Stimulated activated CD4-positive, alpha-beta T cell treated with anti-CD3 and anti-CD28 coated beads, Interleukin-15, amount 100 ng/mL, for 24 hours (primary cell): ENCODE results near the gene GPR137B.

ENCODE experiments used
- DNase-seq: peaks from one replicate; pipeline ENCODE4 v3.0.0-alpha.2; 2020

Gene GPR137B

DNA sequence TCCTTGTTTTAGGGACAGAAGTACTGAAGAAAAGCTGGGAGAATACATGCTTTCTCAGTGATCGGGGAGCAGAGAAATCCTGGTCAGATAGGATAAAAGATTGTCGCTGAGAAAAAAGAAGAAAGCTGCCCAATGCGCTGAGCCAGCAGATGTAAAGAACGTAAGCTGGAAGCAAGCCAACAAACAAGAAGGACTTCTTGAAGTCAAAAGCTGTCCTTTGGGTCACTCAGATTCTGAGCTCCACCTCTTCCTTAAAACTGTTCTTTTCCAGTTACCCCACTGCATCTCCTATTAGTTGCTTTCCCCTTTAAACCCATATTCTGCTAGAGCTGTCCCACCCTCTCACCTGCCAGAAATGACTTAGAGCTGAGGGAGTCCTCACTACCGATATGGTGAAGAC, 64.8 kb downstream of the GPR137B start:
- no peak for DNase-seq

DNA sequence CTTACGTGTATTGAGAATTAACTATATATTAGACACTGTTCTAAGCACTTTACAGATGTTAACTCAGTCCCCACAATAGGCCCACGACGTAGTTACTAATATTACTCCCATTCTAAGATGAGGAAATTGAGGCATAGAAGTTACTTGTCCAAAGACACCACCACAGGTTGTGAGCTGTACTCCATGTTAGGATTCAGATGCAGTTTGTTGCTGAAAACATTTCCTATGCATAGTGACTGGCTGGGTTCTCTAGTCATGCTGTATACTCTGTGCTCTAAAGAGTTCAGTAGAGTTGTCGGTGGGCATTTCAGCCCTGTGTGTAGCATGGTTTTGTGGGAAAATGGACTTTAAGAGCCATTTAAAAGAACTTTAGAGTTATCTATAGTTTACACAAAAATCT, 65.2 kb downstream of the GPR137B start:
- DNase-seq: no peak

DNA sequence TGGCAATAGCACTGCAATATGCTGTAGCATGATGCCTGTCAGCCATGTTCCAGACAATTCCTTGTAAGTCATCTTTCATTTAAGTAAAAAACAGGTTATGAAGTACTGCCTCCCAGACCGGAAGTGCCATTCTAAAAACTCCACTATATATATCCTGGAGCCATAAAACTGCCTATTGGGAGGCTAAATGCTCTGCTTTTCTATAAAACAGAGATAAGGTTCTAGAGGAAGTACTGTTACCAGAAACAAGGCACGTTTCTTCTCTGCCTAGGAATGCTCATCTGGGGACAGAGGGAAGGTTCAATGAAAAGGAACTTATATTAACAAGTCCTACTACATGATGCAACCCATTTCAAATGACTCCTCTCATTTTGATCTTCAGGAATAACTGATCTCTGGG, 66.8 kb downstream of the GPR137B start:
- no peak for DNase-seq

DNA sequence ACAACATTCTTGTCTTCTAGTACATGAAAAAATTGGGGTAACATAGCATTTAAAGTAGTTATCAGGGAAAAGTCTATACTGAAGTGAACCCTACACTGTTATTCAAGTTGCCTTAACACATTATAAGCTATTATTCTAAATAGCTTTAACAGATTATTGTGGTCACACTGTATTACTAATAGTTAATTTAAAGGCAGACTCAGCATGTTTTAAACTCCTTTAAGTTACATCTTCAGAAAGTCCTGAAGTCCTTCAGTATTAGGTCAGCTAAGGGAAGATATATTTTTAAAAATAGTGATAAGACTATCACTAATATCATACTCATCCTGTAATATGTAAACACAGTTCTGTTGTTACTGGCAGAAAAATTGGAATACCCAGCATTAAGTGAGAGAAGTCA, 67.4 kb downstream of the GPR137B start:
- DNase-seq: no peak

DNA sequence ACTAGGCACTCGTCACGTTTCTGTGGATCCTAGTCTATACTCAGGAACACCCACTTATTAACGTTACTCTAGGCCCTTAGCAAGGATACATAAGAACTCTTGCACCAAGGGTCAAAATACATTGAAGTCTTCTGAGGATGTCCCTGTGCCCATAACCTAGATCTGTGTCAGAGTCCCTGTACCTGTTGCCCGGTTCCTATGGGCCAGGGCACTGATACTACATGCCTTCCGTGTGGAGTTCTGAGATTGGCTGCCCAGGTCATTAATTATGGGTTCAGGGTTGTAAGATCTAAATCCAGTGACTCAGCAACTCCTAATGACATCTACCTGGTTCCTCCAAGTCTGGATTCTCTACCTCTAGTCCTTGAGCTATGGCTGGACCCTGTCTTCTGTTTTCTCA, 69.5 kb downstream of the GPR137B start:
- no peak for DNase-seq

DNA sequence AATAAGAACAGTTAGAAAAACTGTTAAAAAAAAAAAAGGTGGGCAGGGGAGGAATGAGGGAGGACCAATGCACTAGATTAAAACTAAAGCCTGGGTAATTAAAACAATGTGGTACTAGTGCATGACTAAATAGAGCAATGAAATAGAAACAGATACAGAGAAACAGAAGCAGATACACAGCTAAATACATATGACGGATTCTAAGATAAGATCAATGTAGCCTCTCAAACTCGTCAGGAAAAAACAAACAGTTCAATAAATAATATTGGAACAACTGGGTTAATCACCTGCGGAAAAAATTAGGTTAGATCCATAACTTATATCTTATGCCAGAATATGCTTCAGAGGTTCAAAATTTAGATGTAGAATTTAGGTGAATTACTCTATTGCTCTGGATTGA, 71.2 kb downstream of the GPR137B start:
- no peak for DNase-seq

DNA sequence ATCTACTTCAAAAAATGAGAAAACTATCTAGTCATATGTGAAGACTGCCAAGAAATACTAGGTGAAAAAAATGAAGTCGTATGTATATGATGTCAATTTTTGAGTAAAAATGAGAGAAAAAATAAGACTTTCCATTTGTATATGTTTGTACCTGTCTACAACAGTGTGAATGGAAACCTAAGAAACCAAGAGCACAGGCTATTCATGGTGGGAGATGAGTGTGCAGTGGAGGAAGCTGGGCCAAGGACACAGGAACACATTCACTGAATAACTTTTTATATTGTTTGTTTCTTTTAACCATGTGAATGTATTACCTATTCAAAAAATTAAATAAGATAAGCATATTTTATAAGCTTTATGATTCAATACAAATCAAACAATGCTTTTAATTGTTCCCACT, 72.4 kb downstream of the GPR137B start:
- DNase-seq: no peak

DNA sequence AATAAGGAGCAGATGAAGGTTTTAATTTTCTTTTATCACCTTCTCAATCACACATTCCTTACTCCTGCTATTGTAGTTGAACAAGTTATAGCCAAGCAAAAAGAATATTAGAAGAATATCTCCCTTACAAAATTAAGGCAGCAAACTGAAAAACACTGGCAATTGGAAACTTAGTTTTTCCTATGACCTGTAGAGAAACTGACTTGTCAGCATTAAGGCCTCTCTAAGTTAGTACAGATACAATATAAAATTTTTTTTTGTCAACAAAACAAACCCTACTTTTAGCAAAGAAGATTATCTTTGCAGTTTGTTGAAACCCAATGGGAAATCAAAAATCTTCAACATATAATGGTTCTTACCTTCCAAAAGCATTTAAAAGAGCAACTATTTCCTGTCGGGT, 78.1 kb downstream of the GPR137B start:
- DNase-seq: no peak

DNA sequence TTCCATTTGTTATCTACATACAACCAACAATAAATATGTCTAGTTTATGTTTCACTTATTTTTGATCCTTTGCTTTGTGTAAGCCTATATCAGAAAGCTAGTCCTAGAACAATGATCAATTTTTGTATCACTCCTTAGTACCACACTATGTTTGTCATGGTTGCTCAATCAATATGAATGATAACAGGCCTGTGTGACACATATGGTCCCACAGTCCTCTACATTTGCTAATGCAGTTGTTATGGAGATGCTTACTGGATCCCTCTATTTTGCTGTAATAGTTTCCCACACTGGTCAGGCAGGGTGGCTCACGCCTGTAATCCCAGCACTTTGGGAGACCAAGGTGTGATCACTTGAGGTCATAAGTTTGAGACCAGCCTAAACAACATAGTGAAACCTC, 80.3 kb downstream of the GPR137B start:
- no peak for DNase-seq

DNA sequence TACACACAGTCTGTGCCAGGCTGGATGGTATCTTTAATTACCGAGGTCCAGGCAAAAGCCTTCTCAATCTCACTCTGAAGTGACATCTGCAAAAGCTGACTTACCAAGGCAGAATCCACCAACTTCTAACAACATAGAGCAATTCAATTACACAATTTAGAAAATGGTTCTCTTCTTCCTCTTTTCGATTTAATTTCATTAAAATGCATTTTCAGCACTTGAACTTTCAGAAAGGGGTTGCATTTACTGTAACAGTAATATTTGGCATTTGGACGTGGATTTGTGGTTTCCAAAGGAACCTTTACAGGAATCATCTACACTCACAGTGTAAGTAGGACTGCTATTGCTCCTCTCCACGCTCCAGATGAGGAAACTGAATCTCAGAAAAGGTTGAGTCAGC, 86.1 kb downstream of the GPR137B start:
- no peak for DNase-seq

DNA sequence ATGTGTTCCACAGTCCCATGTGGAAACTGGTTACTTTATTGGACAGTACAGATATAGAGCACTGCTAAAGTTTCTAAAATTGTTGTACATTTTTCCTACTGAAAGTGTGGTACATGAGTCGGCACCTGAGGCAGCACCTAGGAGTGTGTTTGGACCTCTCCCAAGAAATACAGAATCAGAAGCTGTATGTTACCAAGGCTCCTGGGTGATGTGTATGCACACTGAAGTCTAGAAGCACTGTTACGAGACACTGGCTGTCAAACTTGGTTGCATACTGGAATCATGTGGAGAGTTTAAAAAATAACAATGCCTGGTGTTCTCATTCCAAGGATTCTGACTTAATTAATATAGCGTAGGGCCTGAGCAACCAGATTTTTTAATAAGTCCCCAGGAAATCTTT, 92.8 kb downstream of the GPR137B start:
- DNase-seq: no peak

DNA sequence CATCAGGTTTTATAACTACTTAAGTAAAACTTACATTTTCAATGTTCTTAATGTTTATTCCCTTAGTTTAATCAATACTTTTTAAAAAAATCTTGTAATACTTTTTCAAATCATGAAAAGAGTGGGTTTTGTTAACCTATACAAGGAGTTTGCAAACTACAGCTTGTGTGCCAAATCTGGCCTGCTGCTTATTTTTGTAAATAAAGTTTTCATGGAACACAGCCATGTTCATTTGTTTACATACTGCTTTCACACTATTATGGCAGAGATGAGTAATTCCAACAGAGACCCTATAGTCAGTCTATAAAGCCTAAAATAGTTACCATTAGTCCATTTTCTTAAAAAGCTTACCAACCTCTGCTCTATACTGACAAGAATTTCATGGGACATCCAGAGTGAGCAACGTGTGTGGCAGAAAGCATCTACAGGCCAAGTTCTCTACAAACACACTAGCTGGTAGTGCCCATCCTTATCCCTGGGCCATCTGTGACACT, 96.8 kb downstream of the GPR137B start:
- DNase-seq: no peak

DNA sequence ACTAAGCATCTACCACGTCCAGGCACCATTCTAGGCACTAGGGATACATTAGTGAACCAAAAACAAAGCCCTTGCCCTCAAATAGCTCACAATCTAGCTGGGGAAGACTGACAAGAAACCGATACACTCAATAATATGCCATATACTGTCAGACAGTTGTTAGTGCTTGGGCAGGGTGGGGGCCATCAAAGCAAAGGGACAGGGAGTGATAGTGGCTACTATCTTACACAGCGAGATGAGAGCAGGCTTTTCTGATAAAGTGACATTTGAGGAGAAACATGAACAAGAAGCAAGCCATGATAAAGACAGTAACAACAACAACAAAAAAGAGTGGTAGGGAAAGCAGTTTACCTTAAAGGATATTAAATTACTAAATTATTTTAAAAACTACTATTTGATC, 98.3 kb downstream of the GPR137B start:
- no peak for DNase-seq

DNA sequence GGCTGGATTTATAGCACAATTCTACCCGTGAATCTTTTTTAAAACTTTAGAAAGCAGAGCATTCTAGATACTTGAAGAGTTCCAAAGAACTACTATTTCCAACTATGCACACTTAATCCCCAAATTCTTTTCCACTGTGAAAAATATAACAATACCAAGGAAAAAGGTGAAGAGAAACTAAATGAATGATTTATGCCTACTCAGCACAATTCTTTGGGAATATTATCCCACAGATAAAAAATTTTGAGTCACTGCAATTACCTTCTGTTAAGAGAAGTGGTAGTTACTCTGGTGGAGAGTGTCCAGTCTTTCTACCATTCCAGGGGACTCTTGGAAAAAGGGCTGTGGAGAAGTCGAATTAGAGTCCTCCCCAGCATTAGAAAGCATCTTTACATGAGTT, 100.2 kb downstream of the GPR137B start:
- no peak for DNase-seq

DNA sequence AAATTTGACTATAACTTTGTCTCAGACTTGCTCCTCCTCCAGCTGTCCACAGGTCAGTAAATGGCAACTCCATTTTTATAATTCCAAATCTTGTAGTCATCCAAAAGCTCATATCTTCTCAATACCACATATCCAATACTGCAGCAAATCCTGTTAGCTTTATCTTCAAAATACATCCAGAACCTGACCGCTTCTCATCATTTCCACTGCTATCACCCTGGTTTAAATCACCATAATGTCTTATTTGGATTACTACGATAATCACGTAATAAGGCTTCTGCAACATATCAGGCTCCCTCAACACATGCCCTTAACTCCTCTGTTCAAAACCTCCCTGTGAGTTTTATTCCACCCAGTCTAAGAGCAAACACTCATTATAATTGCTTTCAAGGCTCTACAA, 104.9 kb downstream of the GPR137B start:
- DNase-seq: no peak

DNA sequence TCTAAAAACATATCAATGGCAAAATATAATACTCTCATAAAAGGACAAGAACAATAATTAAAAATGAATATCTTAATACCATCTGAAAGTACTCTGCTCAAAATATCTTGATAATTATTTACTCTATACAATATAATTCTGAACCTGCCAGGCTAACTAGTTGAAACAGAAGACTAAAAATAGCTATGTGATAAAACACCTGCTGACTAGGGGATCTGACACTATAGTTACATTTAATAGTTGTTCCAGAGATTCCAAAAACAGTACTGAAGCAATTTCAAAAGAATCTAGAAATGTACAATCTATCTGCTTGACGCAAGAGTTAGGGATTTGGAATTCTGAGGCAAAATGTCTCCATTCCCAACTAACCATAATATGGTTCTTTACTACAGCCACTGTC, 109.2 kb downstream of the GPR137B start:
- no peak for DNase-seq

DNA sequence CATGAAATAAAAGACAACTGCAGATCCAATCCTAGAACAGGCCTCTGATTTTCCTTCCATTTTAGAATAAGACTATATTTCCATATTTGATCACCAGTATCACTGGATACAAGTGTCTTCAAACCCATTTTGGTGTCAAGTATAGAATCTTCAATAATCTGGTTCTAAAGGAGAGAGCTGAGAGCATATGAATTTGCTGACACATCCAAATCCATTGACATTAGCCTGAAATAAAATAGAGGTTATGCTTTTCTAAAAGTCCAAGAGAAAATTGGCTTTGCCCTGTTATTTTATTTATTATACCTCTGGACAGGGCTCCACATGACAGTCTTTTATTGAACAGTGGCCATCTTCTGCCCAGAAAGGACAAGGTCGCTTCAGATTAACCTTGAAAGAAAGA, 110.8 kb downstream of the GPR137B start:
- DNase-seq: no peak

DNA sequence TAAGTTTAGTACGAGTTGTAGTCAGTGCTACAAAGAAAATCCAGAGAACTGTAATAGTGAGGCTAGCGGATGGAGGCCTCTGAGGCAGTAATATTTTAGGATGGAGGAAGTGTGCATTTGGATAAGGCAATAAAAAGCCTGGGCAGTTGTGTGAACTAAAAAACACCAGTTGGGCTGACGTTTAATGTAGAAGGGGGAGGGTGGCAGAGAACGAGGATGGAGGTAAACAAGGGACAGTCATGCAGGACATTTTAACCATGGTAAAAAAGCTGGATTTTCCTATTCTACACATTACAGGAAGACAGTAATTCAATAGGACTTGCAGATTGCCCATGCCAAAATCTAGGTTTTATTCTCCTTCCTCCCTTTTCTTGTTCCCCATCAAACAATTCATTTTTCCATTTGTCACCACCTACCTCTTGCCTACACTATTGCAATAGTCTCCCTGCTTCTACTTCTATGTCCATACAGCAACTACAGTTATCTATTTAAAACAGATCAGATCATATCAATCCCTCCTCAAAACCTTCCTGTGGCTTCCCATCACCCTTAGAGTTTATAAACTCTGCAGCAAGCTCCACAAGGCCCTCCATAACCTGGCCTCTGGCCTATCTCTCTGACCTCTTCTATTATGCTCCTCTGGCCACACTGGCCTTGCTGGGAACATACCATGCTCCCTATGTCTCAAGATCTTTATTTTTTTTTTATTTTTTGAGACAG, 111.7 kb downstream of the GPR137B start:
- DNase-seq: no peak

DNA sequence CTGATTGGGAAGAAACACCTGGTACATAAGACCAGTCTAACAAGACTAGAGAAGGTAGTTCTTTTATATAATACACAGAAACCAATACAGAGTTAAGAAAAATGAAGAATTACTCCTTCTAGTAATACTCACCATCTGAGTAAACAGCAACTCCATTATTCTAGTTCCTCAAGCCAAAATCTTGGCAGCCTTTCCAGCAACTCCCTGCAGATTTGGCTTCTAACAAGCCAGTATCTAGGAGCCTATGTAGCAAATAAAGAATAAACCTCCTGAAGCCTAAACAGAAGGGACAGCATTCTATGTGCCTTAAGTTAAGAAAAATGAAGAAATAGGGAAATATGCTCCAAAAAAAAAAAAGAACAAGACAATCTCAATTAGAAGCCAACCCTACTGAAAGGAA, 114.9 kb downstream of the GPR137B start:
- no peak for DNase-seq

DNA sequence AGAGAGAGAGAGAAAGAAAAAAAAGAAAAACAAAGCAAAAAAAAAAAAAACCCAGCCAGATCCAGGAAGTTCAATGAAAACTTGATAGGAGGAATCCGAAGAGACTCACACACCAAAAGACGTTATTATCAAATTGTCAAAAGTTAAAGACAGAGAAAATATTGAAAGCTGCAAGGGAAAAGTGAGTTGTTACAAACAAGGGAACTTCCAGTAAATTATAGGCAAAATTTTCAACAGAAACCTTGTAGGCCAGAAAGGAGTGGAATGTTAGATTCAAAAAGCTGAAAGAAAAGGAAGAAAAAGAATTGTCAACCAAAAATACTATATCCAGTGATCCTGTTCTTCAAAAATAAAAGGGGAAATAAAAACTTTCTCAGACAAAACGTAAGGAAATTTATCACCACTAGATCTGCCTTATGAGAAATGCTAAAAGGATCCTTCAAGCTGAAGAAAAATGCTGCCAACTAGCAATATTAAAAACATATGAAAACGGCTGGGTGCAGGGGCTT, 115.8 kb downstream of the GPR137B start:
- no peak for DNase-seq
